Astrocyte (in vitro differentiated cells and primary cell): Measurements from ENCODE around the gene POU2F2.

Experiments used
- EZH2 ChIP-seq: IDR thresholded peaks from 2 replicates; pipeline ENCODE4 v1.6.1; 2012; ENCODE audit warnings: mild to moderate bottlenecking, low read length, inconsistent platforms; ENCODE audit not compliant: insufficient read depth
- TF ChIP-seq, protein P1 (sequence below): IDR thresholded peaks from 2 replicates; pipeline ENCODE4 v1.5.1; 2011; ENCODE audit warnings: low read depth, mild to moderate bottlenecking, inconsistent platforms, low read length, moderate library complexity; ENCODE audit not compliant: insufficient read depth

- TF ChIP-seq, protein P1, sequence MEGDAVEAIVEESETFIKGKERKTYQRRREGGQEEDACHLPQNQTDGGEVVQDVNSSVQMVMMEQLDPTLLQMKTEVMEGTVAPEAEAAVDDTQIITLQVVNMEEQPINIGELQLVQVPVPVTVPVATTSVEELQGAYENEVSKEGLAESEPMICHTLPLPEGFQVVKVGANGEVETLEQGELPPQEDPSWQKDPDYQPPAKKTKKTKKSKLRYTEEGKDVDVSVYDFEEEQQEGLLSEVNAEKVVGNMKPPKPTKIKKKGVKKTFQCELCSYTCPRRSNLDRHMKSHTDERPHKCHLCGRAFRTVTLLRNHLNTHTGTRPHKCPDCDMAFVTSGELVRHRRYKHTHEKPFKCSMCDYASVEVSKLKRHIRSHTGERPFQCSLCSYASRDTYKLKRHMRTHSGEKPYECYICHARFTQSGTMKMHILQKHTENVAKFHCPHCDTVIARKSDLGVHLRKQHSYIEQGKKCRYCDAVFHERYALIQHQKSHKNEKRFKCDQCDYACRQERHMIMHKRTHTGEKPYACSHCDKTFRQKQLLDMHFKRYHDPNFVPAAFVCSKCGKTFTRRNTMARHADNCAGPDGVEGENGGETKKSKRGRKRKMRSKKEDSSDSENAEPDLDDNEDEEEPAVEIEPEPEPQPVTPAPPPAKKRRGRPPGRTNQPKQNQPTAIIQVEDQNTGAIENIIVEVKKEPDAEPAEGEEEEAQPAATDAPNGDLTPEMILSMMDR = no peak
- no peak for TF ChIP-seq EZH2
Measured at GRCh38 chr19:42098781-42099180, 33.5 kb downstream of the POU2F2 start.
